ENCODE results near the gene PLIN4.

DNA sequence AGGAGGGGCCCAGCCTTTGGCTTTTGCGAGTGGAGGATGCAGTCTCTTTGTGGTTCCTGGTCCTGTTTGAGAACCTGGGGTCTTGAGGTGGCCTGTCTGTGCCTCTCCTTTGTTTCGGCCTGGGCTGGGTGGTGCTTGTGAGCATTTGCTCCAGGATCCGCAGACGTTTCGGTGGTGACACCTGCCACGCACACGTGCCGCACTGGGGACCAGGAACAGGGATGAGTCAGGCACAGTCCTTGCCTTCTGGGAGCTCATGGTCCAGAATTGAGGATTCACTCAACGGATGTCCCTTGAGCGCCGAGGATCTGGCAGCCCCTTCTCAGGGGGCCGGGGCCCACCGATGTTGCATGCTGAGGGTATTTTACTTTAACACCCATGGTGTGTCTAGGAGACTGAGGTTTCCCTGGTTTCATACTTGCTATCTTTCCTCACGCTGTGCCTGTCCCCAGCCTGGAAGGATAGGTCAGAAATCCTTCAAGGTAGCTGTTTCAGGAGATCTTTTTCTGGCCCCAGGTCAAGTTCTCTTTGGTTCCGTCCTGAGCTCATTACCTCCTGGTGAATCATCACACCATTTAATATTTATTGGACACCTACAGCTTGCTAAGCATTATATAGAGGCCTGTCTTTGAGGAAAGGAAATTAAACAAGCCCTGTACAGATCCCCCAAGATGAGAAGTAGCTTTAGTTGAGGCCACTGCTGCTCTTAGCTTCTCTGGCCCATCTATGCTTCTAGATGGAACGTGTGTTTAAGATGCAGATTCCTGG, 41.1 kb downstream of the PLIN4 start:
- TF ChIP-seq POLR2AphosphoS5 (IDR thresholded peaks at IDR 0.05; ENCODE audit: low read length) (no peak), NFYB (IDR thresholded peaks at IDR 0.05; ENCODE audit: insufficient read depth, low read depth, low read length) (no peak), NFIC (IDR thresholded peaks at IDR 0.05; ENCODE audit: low read depth, low read length) (no peak)
